HepG2 (cell line): ENCODE results near the gene SDK1. TPM values are rescaled to one million over a fixed set of nuclear protein-coding genes. Genes with fewer than 3 reads are reported as not detected.

Source experiments
- ATAC-seq: fragments of 200-7000 bp; cut with Tn5 transposase; 3 replicates; pipeline ENCODE4 v1.9.1; 2020; ENCODE audit warnings: mild to moderate bottlenecking, moderate library complexity
- BruUV-seq: library from RNA; stranded (reverse); fragments of 400-500 nt; replicated peaks from 2 replicates; lab custom pipeline; 2021; lab: Mats Ljungman, UMichigan
- CTCF ChIA-PET: fragments of 300-600 bp; formaldehyde crosslinking; extraction: SDS; loops from one replicate; lab custom pipeline; 2021; ENCODE audit warnings: low total read pairs, inconsistent platforms, low intra/inter-chr PET ratio; lab: Yijun Ruan, JAX
- POLR2A ChIA-PET: fragments of 350-600 bp; sonication (Branson Sonifier 250); formaldehyde crosslinking; loops from one replicate; lab custom pipeline; 2020; ENCODE audit warnings: antibody characterized with exemption, inconsistent platforms; lab: Yijun Ruan, JAX
- DNase-seq: peaks from one replicate; pipeline ENCODE4 v3.0.0-alpha.2; 2015; ENCODE audit warnings: low spot score
- FAIRE-seq: peaks from 3 replicates; lab custom pipeline; 2011; peaks lifted over from hg19 to GRCh38; lab: Jason Lieb, UNC
- H2AFZ ChIP-seq: one replicate; pipeline ENCODE4 v1.6.1; 2011; ENCODE audit warnings: low read length, inconsistent platforms
- H3K27ac ChIP-seq: fragments of 300-600 bp; 3 replicates; pipeline ENCODE4 v1.8.0; 2011; ENCODE audit warnings: mixed run types, mild to moderate bottlenecking, mixed read lengths, low read length, inconsistent platforms; ENCODE audit not compliant: insufficient read depth; ENCODE audit errors: extremely low read length
- H3K27me3 ChIP-seq, 2 experiments: fragments of 200-600 bp in 1 of 2; 2 replicates in 1 of 2; 3 replicates in 1 of 2; pipeline versions ENCODE4 v1.6.0 to v1.8.0; 2011; ENCODE audit warnings: low read length in 2 of 2, mild to moderate bottlenecking in 2 of 2, moderate library complexity in 2 of 2, inconsistent platforms in 1 of 2; ENCODE audit not compliant: insufficient read depth in 2 of 2, control insufficient read depth in 1 of 2
- H3K36me3 ChIP-seq, 2 experiments: fragments of 200-600 bp in 1 of 2; replicated peaks in 1 of 2; 2 replicates in 1 of 2; 3 replicates in 1 of 2; pipeline versions ENCODE4 v1.5.1 to v1.8.0; 2011; ENCODE audit warnings: low read length in 2 of 2, inconsistent platforms in 1 of 2; ENCODE audit not compliant: insufficient read depth in 2 of 2, control insufficient read depth in 1 of 2
- H3K4me1 ChIP-seq: 2 replicates; pipeline ENCODE4 v1.5.1; 2012; ENCODE audit warnings: low read length, inconsistent platforms; ENCODE audit not compliant: insufficient read depth
- H3K4me2 ChIP-seq: 2 replicates; pipeline ENCODE4 v1.6.0; 2011; ENCODE audit warnings: low read depth, low read length, inconsistent platforms
- H3K4me3 ChIP-seq, 3 experiments: fragments of 200-600 bp in 1 of 3; sonication (generic), shearing (Covaris generic) in 1 of 3; replicated peaks in 1 of 3; 2 replicates each; pipeline ENCODE4 v1.5.1; 2011 to 2016; ENCODE audit warnings: low read length in 3 of 3, inconsistent platforms in 2 of 3, low read depth in 2 of 3, mild to moderate bottlenecking in 2 of 3, control low read depth in 1 of 3, mixed read lengths in 1 of 3; ENCODE audit not compliant: insufficient read depth in 1 of 3
- H3K79me2 ChIP-seq: one replicate; pipeline ENCODE4 v1.6.1; 2011; ENCODE audit warnings: low read length, inconsistent platforms; ENCODE audit not compliant: insufficient read depth
- H3K9ac ChIP-seq: 2 replicates; pipeline ENCODE4 v1.6.0; 2011; ENCODE audit warnings: mild to moderate bottlenecking, low read depth, low read length, inconsistent platforms; ENCODE audit not compliant: insufficient read depth
- H3K9me3 ChIP-seq: 2 replicates; pipeline ENCODE4 v1.5.1; 2012; ENCODE audit warnings: mild to moderate bottlenecking, low read length
- H4K20me1 ChIP-seq: 2 replicates; pipeline ENCODE4 v1.6.0; 2011; ENCODE audit warnings: inconsistent platforms, mild to moderate bottlenecking, low read length, moderate library complexity; ENCODE audit not compliant: insufficient read depth
- BCL6 ChIP-seq: IDR thresholded peaks from 2 replicates; pipeline ENCODE4 v1.6.1; 2016; ENCODE audit warnings: missing genetic modification reagents, missing compliant biosample characterization
- CEBPG ChIP-seq: IDR thresholded peaks from 2 replicates; pipeline ENCODE4 v1.6.1; 2016
- CENPT ChIP-seq: sonication (generic); formaldehyde crosslinking; IDR thresholded peaks from 2 replicates; pipeline ENCODE4 v1.8.0; 2022; ENCODE audit warnings: low read depth, mild to moderate bottlenecking, moderate library complexity, missing genetic modification reagents
- CREB1 ChIP-seq, 2 experiments: fragments of 450-650 bp in 1 of 2; IDR thresholded peaks; 2 replicates each; pipeline ENCODE4 v1.6.1; 2016 to 2017; ENCODE audit warnings: control low read depth in 1 of 2, mild to moderate bottlenecking in 1 of 2, missing compliant biosample characterization in 1 of 2, missing genetic modification characterization in 1 of 2
- GATA4 ChIP-seq: sonication (generic); IDR thresholded peaks from 2 replicates; pipeline ENCODE4 v1.6.1; 2016; ENCODE audit warnings: antibody characterized with exemption, low read depth, borderline replicate concordance
- GTF2F1 ChIP-seq: fragments of 150-350 bp; IDR thresholded peaks from 2 replicates; pipeline ENCODE4 v1.6.1; 2014; ENCODE audit warnings: low read length
- NFKBIZ ChIP-seq: IDR thresholded peaks from 2 replicates; pipeline ENCODE4 v1.6.1; 2018; ENCODE audit warnings: missing genetic modification reagents, missing compliant biosample characterization
- PHF20 ChIP-seq: sonication (generic); formaldehyde crosslinking; IDR thresholded peaks from 2 replicates; pipeline ENCODE4 v1.5.0; 2020; ENCODE audit warnings: mild to moderate bottlenecking, missing genetic modification reagents
- PRPF4 ChIP-seq: fragments of 200-400 bp; formaldehyde crosslinking; IDR thresholded peaks from 2 replicates; pipeline ENCODE4 v1.6.1; 2016; ENCODE audit warnings: low read length, low read depth; ENCODE audit not compliant: poor library complexity, severe bottlenecking
- RARG ChIP-seq: sonication (generic); formaldehyde crosslinking; IDR thresholded peaks from 2 replicates; pipeline ENCODE4 v1.4.0; 2020; ENCODE audit warnings: low read depth, mild to moderate bottlenecking, missing genetic modification reagents
- RORA ChIP-seq: sonication (generic); formaldehyde crosslinking; IDR thresholded peaks from 2 replicates; pipeline ENCODE4 v1.5.0; 2020; ENCODE audit warnings: mild to moderate bottlenecking, missing genetic modification reagents, moderate library complexity
- SP1 ChIP-seq, 2 experiments: fragments of 450-650 bp in 1 of 2; sonication (generic) in 1 of 2; formaldehyde crosslinking in 1 of 2; IDR thresholded peaks; 2 replicates each; pipeline versions ENCODE4 v1.4.0 to v1.6.1; 2016 to 2020; ENCODE audit warnings: missing genetic modification reagents in 1 of 2
- ZC3H13 ChIP-seq: sonication (generic); formaldehyde crosslinking; IDR thresholded peaks from 2 replicates; pipeline ENCODE4 v1.8.1; 2023; ENCODE audit warnings: mild to moderate bottlenecking, missing genetic modification reagents, moderate library complexity
- ZNF567 ChIP-seq: sonication (generic); formaldehyde crosslinking; IDR thresholded peaks from 2 replicates; pipeline ENCODE4 v1.8.1; 2023; ENCODE audit warnings: mild to moderate bottlenecking, missing genetic modification reagents, borderline replicate concordance
- ZNF598 ChIP-seq: sonication (generic); formaldehyde crosslinking; IDR thresholded peaks from 2 replicates; pipeline ENCODE4 v1.5.1; 2020; ENCODE audit warnings: mild to moderate bottlenecking, missing genetic modification reagents, borderline replicate concordance
- ZNF703 ChIP-seq: sonication (generic); formaldehyde crosslinking; IDR thresholded peaks from 2 replicates; pipeline ENCODE4 v1.5.1; 2020; ENCODE audit warnings: missing genetic modification reagents, mild to moderate bottlenecking, moderate library complexity, borderline replicate concordance
- ZNF780A ChIP-seq: sonication (generic); formaldehyde crosslinking; IDR thresholded peaks from 2 replicates; pipeline ENCODE4 v1.8.0; 2022; ENCODE audit warnings: mild to moderate bottlenecking, missing genetic modification reagents, moderate library complexity
- ZNF891 ChIP-seq: sonication (generic); formaldehyde crosslinking; IDR thresholded peaks from 2 replicates; pipeline ENCODE4 v1.5.0; 2020; ENCODE audit warnings: mild to moderate bottlenecking, missing genetic modification reagents
- WGBS: methylation state at CpG from one replicate; pipeline ENCODE4 v1.1.6; 2017; ENCODE audit warnings: low lambda C conversion rate; 5-methylcytosine and 5-hydroxymethylcytosine counted together
- in situ Hi-C: cut with HindIII; loops from 2 replicates; pipeline ENCODE4 v1.10.0; 2017; ENCODE audit warnings: low pct_unique_long_range_greater_than_20kb; ENCODE audit not compliant: extremely low pct_ligation_motif_present
- intact Hi-C: fragments of 100-400 bp; cut with micrococcal nuclease; formaldehyde crosslinking; loops from one replicate; pipeline ENCODE4 v1.10.0; 2022; ENCODE audit not compliant: unreplicated experiment
- polyA plus RNA-seq, 8 experiments: library from polyadenylated mRNA; depleted of rRNA in 3 of 8; stranded (reverse) in 7 of 8; unstranded in 1 of 8; fragments of >200 nt; fragmentation: Illumina TruSeq in 4 of 8; extraction: Trizol in 4 of 8; gene quantifications; 2 replicates each; pipeline versions ENCODE4 v1.2.1 to v1.2.3, GENCODE V29; 2011 to 2016; ENCODE audit warnings: low read depth in 4 of 8, missing spikeins in 1 of 8, mixed read lengths in 1 of 8; ENCODE audit not compliant: insufficient read depth in 1 of 8
- total RNA-seq, 5 experiments: library from RNA; depleted of rRNA; stranded (reverse); fragments of >200 nt; fragmentation: Illumina TruSeq; extraction: Trizol; gene quantifications; 2 replicates each; pipeline ENCODE4 v1.2.3, GENCODE V29; 2016; ENCODE audit warnings: low read depth in 1 of 5
- TF ChIP-seq, protein P1 (sequence below): sonication (generic); formaldehyde crosslinking; IDR thresholded peaks from 2 replicates; pipeline ENCODE4 v1.5.1; 2020; ENCODE audit warnings: mild to moderate bottlenecking, moderate library complexity, missing genetic modification reagents
- TF ChIP-seq, protein P2 (sequence below): sonication (generic); formaldehyde crosslinking; IDR thresholded peaks from 2 replicates; pipeline ENCODE4 v1.8.1; 2023; ENCODE audit warnings: mild to moderate bottlenecking, missing genetic modification reagents

The SDK1 gene
- total and polyA plus RNA-seq, 2 of the 13 experiments (the other 11 are each of a cell fraction or from before 2014, with no cell fraction given): 0.35 to 2.4 TPM

DNA sequence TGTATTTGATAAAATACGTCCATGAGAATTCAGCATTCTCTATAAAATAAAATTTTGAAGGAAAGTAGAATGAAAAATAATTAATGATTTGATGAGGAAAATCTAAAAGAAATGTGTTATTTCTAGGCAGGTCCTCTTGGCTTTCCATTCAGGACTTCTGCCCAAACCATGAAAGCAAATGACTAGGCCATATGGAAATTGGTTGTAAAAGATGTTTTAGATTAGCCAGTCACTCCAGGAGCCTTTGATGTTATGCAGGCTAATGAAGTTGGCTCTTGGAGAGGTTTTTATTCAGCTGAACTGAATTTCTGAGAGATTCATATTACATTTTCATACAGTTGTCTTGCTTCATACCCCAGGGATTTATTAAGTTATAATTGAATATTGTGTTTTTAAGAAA is 452.8 kb downstream of the SDK1 start (continued):
- TF ChIP-seq PRPF4 (no peak), CREB1 (IDR thresholded peaks at IDR 0.05) (no peak), CREB1 (CRISPR knock-in tag; IDR thresholded peaks at IDR 0.05) (no peak), ZNF598 (CRISPR knock-in tag) (no peak), GATA4 (no peak), ZNF891 (CRISPR knock-in tag) (no peak), RARG (CRISPR knock-in tag) (no peak)

DNA sequence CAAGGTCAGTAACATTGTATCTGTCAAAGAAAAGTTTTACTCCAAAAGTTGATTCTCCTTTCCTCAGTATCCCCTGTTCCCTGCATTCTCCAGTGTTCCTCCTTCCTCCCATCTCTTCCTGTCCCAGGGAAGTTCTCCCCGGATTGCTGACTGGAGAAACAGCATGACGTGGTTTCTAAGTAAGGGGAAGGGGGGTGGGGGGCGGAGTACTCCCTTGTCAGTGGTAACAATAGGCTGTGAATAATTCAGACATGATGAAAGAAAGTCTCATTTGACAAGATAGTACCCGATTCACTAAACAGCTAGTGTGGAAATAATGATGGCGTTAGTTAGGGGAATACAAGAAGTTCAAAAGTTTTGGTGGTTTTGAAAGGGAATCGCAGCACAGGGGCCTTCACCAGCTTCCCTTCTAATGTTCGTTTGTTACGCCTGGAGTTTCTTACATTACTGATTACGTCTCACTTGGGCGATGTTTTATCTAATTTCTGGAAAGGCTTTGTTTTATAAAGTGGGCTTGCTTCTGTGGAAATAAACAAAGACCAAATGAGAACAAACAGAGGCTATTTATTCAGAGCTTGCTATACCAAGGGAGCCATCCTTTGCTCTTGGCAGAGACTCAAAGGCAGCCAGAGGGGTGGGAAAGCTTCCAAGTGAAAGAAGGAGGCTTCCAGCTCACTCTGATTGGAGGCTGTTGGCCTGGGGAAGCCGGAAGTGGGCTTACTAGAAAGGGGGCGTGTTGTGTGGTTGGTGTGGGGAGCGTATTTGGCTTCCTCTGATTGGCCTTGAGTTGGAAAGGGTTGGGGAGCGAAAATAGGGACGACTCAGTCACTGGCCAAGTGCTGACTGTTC is 453.7 kb downstream of the SDK1 start:
- H3K4me3 ChIP-seq: no peak overlapping the region
- no peak overlapping the region for H3K27ac ChIP-seq
- intact Hi-C loops: loop anchor here (5.0 kb wide), 1 partner anchor 378 kb away; no protein-coding TSS in a partner anchor
- DNase-seq: no peak
- no peak for FAIRE-seq
- H3K4me1 ChIP-seq: no peaks in the 10 kb centered on the region
- no peaks in the 10 kb centered on the region for H3K79me2 ChIP-seq
- no peak overlapping the region for H2AFZ ChIP-seq
- no peak overlapping the region for H3K4me2 ChIP-seq
- CTCF ChIA-PET: no interaction called here
- no TSS peak for BruUV-seq
- H3K36me3 ChIP-seq: no peaks in the 10 kb centered on the region
- no peaks in the 10 kb centered on the region for H4K20me1 ChIP-seq
- TF ChIP-seq GTF2F1 (no peak), CENPT (CRISPR knock-in tag) (no peak), CEBPG (CRISPR knock-in tag) (no peak), RORA (no peak), ZNF703 (no peak), ZC3H13 (no peak), ZNF567 (no peak), NFKBIZ (CRISPR knock-in tag) (no peak), SP1 (IDR thresholded peaks at IDR 0.05) (no peak), SP1 (CRISPR knock-in tag; IDR thresholded peaks at IDR 0.05) (no peak), ZNF780A (CRISPR knock-in tag) (no peak), BCL6 (CRISPR knock-in tag) (no peak), PHF20 (CRISPR knock-in tag) (no peak)
- TF ChIP-seq, protein P1, sequence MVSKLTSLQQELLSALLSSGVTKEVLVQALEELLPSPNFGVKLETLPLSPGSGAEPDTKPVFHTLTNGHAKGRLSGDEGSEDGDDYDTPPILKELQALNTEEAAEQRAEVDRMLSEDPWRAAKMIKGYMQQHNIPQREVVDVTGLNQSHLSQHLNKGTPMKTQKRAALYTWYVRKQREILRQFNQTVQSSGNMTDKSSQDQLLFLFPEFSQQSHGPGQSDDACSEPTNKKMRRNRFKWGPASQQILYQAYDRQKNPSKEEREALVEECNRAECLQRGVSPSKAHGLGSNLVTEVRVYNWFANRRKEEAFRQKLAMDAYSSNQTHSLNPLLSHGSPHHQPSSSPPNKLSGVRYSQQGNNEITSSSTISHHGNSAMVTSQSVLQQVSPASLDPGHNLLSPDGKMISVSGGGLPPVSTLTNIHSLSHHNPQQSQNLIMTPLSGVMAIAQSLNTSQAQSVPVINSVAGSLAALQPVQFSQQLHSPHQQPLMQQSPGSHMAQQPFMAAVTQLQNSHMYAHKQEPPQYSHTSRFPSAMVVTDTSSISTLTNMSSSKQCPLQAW (CRISPR knock-in tag): no peak
- TF ChIP-seq, protein P2, sequence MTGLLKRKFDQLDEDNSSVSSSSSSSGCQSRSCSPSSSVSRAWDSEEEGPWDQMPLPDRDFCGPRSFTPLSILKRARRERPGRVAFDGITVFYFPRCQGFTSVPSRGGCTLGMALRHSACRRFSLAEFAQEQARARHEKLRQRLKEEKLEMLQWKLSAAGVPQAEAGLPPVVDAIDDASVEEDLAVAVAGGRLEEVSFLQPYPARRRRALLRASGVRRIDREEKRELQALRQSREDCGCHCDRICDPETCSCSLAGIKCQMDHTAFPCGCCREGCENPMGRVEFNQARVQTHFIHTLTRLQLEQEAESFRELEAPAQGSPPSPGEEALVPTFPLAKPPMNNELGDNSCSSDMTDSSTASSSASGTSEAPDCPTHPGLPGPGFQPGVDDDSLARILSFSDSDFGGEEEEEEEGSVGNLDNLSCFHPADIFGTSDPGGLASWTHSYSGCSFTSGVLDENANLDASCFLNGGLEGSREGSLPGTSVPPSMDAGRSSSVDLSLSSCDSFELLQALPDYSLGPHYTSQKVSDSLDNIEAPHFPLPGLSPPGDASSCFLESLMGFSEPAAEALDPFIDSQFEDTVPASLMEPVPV (CRISPR knock-in tag): no peak
- WGBS: 79% methylated on average over 15 of the region's 15 CpGs
- POLR2A ChIA-PET: no interaction called here
- in situ Hi-C loops: no loop called here
- H3K9ac ChIP-seq: no peak overlapping the region
- H3K9me3 ChIP-seq: no peaks in the 10 kb centered on the region
- no peak for ATAC-seq
- H3K27me3 ChIP-seq: no peaks in the 10 kb centered on the region
